ENCODE measurements around the gene GNG2. TPM values are rescaled to one million over a fixed set of nuclear protein-coding genes. Genes with fewer than 3 reads are reported as not detected.

Gene GNG2
- total RNA-seq, 1 experiment from 2014 or later: 7.0 TPM

DNA sequence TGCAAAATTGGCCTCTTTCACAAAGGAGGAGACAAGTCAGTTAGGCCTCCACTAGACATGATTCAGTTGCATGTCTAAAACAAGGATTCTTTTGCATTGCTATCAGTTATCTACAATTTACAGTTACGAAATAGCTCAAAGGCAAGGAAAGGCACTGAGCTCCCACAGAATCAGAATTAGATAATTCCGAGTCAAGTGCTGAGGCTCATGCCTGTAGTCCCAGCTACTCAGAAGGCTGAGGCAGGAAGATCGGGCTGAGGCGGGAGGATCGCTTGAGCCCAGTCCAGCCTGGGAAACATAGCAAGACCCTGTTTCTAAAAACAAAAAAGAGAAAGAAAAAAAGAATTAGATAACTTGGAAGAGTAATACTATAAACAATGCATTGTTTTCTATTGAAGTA is 116.7 kb downstream of the GNG2 start:
- H3K27ac Mint-ChIP-seq: peak overlapping the region in 1 of 3 experiments; percentile 48; a peak in 1 of 7 replicates

More for the DNA sequence above, 116.7 kb downstream of the GNG2 start:
- H3K79me2 ChIP-seq (ENCODE audit: insufficient read depth, low read length): no peaks in the 10 kb centered on the region
- no peak overlapping the region for H3K4ac ChIP-seq (ENCODE audit: low read depth, low read length)
- no peak overlapping the region for H3K14ac ChIP-seq (ENCODE audit: insufficient read depth, low read length)
- no peak overlapping the region for H3K56ac ChIP-seq (ENCODE audit: insufficient read length, low read depth, low read length)
- no peak overlapping the region for H2BK20ac ChIP-seq (ENCODE audit: low read depth, low read length, poor library complexity, severe bottlenecking)
- no peaks in the 10 kb centered on the region for H3K36me3 Mint-ChIP-seq (ENCODE audit: insufficient read depth in 1 of 3, low read depth in 3 of 3)
- H3K27me3 Mint-ChIP-seq (ENCODE audit: low read depth): peaks cover 7% of the 10 kb centered on the region
- H4K91ac ChIP-seq (ENCODE audit: insufficient read length, low read depth, low read length): no peak overlapping the region
- no peak overlapping the region for H3K18ac ChIP-seq (ENCODE audit: insufficient read length, low read depth, low read length)
- no peak overlapping the region for H4K8ac ChIP-seq (replicated peaks; ENCODE audit: insufficient read length, low read depth, low read length)
- no CpG with 5 or more reads among the region's 5 CpGs for WGBS (ENCODE audit: extremely low coverage, insufficient read length, low lambda C conversion rate)
- H3K4me1 ChIP-seq (ENCODE audit: insufficient read depth, low read length): no peaks in the 10 kb centered on the region
- no peak for DNase-seq
- no peaks in the 10 kb centered on the region for H3K9me3 ChIP-seq (ENCODE audit: control insufficient read depth, low read depth, low read length)
- H3K4me1 Mint-ChIP-seq: peaks cover 7 to 11% of the 10 kb centered on the region in 2 experiments
- no peaks in the 10 kb centered on the region for H3K9me3 Mint-ChIP-seq
- no peaks in the 10 kb centered on the region for H3K79me1 ChIP-seq (ENCODE audit: insufficient read depth, low read depth, low read length, poor library complexity, severe bottlenecking)
- no peaks in the 10 kb centered on the region for H3K27me3 ChIP-seq (ENCODE audit: insufficient read depth, low read length)
- no peak overlapping the region for H3T11ph ChIP-seq (ENCODE audit: low read length)
- TF ChIP-seq, protein P1, sequence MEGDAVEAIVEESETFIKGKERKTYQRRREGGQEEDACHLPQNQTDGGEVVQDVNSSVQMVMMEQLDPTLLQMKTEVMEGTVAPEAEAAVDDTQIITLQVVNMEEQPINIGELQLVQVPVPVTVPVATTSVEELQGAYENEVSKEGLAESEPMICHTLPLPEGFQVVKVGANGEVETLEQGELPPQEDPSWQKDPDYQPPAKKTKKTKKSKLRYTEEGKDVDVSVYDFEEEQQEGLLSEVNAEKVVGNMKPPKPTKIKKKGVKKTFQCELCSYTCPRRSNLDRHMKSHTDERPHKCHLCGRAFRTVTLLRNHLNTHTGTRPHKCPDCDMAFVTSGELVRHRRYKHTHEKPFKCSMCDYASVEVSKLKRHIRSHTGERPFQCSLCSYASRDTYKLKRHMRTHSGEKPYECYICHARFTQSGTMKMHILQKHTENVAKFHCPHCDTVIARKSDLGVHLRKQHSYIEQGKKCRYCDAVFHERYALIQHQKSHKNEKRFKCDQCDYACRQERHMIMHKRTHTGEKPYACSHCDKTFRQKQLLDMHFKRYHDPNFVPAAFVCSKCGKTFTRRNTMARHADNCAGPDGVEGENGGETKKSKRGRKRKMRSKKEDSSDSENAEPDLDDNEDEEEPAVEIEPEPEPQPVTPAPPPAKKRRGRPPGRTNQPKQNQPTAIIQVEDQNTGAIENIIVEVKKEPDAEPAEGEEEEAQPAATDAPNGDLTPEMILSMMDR (conservative IDR thresholded peaks at IDR 0.05): no peak
- H2BK15ac ChIP-seq (ENCODE audit: low read depth, low read length): no peak overlapping the region
- no peaks in the 10 kb centered on the region for H4K20me1 ChIP-seq (ENCODE audit: control insufficient read depth, insufficient read depth, insufficient read length)
- H2BK12ac ChIP-seq (ENCODE audit: insufficient read length, low read depth, low read length): no peak overlapping the region
- H2BK5ac ChIP-seq (ENCODE audit: insufficient read length, low read length): no peak overlapping the region
- no peak overlapping the region for H3K27ac ChIP-seq (ENCODE audit: insufficient read length, low read depth, low read length)
- H3K4me3 Mint-ChIP-seq: no peak overlapping the region
- H3K23me2 ChIP-seq (ENCODE audit: insufficient read length, low read depth, low read length, poor library complexity, severe bottlenecking): no peaks in the 10 kb centered on the region
- H2AK5ac ChIP-seq (ENCODE audit: insufficient read length, low read length): no peak overlapping the region
- no peak overlapping the region for H3K9ac ChIP-seq (ENCODE audit: extremely low read depth, insufficient read length, low read length)
- no peak overlapping the region for H3K4me2 ChIP-seq (ENCODE audit: insufficient read depth, insufficient read length, low read length)
- no peak overlapping the region for H4K5ac ChIP-seq (ENCODE audit: insufficient read length, low read depth, low read length)
- H2AFZ ChIP-seq (ENCODE audit: low read length): no peak overlapping the region
- no peak overlapping the region for H3K23ac ChIP-seq (ENCODE audit: insufficient read length, low read depth, low read length)
- H2BK120ac ChIP-seq (ENCODE audit: low read depth, low read length, poor library complexity, severe bottlenecking): no peak overlapping the region
